HCT116 (cell line): ENCODE data around the gene CENPX. TPM values are rescaled to one million over a fixed set of nuclear protein-coding genes. Genes with fewer than 3 reads are reported as not detected.

Experiments used
- ATAC-seq: fragments of 200-7000 bp; cut with Tn5 transposase; 2 replicates; pipeline ENCODE4 v1.9.1; 2020; ENCODE audit warnings: mild to moderate bottlenecking, moderate library complexity
- BruUV-seq: library from RNA; stranded (reverse); fragments of 400-500 nt; replicated peaks from 2 replicates; lab custom pipeline; 2021; lab: Mats Ljungman, UMichigan
- CTCF ChIA-PET: fragments of 300-600 bp; sonication (Branson Sonifier 250); formaldehyde crosslinking; loops from one replicate; lab custom pipeline; 2021; ENCODE audit warnings: antibody characterized with exemption; lab: Charles Lee
- POLR2A ChIA-PET: fragments of 300-600, 350-600 bp; sonication (Branson Sonifier 250); formaldehyde crosslinking; loops from one replicate; lab custom pipeline; 2021; ENCODE audit warnings: antibody characterized with exemption; lab: Charles Lee
- RAD21 ChIA-PET, 2 experiments: fragments of 300-600 bp; sonication (Branson Sonifier 250); formaldehyde crosslinking; loops; one replicate each; lab custom pipeline; 2023; ENCODE audit warnings: low total read pairs in 2 of 2; ENCODE audit not compliant: uncharacterized antibody in 2 of 2, unreplicated experiment in 2 of 2, low non-redundant PET in 1 of 2; lab: Charles Lee
- DNase-seq: peaks from one replicate; pipeline ENCODE4 v3.0.0-alpha.2; 2010; ENCODE audit warnings: low read depth, low spot score
- H2AFZ ChIP-seq: fragments of 200-600 bp; shearing (Covaris generic), sonication (generic); 2 replicates; pipeline ENCODE4 v1.6.1; 2017; ENCODE audit warnings: low read depth, mixed run types, mixed read lengths, antibody characterized with exemption, low read length; ENCODE audit not compliant: poor library complexity, severe bottlenecking
- H3K27ac ChIP-seq: 2 replicates; pipeline ENCODE4 v1.5.1; 2012; ENCODE audit warnings: low read depth, low read length
- H3K27me3 ChIP-seq: fragments of 200-600 bp; sonication (generic); 2 replicates; pipeline ENCODE4 v1.6.1; 2016; ENCODE audit warnings: mixed run types, low read length, mixed read lengths; ENCODE audit not compliant: insufficient read depth
- H3K36me3 ChIP-seq, 2 experiments: fragments of 200-500 bp in 1 of 2; fragments of 200-600 bp in 1 of 2; sonication (Bioruptor generic) in 1 of 2; sonication (generic) in 1 of 2; 2 replicates each; pipeline versions ENCODE4 v1.5.1 to v1.6.1; 2014 to 2016; ENCODE audit warnings: low read length in 2 of 2, inconsistent platforms in 1 of 2, mixed read lengths in 1 of 2, mixed run types in 1 of 2; ENCODE audit not compliant: insufficient read depth in 2 of 2, control insufficient read depth in 1 of 2
- H3K4me1 ChIP-seq, 2 experiments: fragments of 200-600 bp in 1 of 2; sonication (generic) in 1 of 2; 2 replicates each; pipeline versions ENCODE4 v1.5.1 to v1.6.1; 2012 to 2017; ENCODE audit warnings: low read length in 2 of 2, inconsistent platforms in 1 of 2, mild to moderate bottlenecking in 1 of 2, mixed read lengths in 1 of 2, mixed run types in 1 of 2, moderate library complexity in 1 of 2; ENCODE audit not compliant: insufficient read depth in 2 of 2, control insufficient read depth in 1 of 2
- H3K4me2 ChIP-seq: fragments of 200-600 bp; sonication (generic); 2 replicates; pipeline ENCODE4 v1.6.1; 2017; ENCODE audit warnings: mixed run types, low read length, mixed read lengths
- H3K4me3 ChIP-seq, 2 experiments: fragments of 200-600 bp in 1 of 2; sonication (generic) in 1 of 2; replicated peaks in 1 of 2; 2 replicates each; pipeline ENCODE4 v1.5.1; 2011 to 2016; ENCODE audit warnings: low read length in 2 of 2, control low read depth in 1 of 2, low read depth in 1 of 2, mild to moderate bottlenecking in 1 of 2, mixed read lengths in 1 of 2, mixed run types in 1 of 2
- H3K79me2 ChIP-seq: fragments of 200-600 bp; sonication (generic); 2 replicates; pipeline ENCODE4 v1.6.1; 2017; ENCODE audit warnings: mild to moderate bottlenecking, mixed run types, low read length, moderate library complexity, mixed read lengths; ENCODE audit not compliant: insufficient read depth
- H3K9ac ChIP-seq: fragments of 200-600 bp; sonication (generic); 2 replicates; pipeline ENCODE4 v1.6.1; 2016; ENCODE audit warnings: low read length, mixed read lengths
- H3K9me2 ChIP-seq: fragments of 200-600 bp; sonication (generic), shearing (Covaris generic); 2 replicates; pipeline ENCODE4 v1.6.1; 2017; ENCODE audit warnings: mixed run types, mild to moderate bottlenecking, moderate library complexity; ENCODE audit not compliant: insufficient read depth
- H3K9me3 ChIP-seq, 2 experiments: fragments of 200-500 bp in 1 of 2; fragments of 200-600 bp in 1 of 2; sonication (Bioruptor generic) in 1 of 2; sonication (generic) in 1 of 2; 2 replicates each; pipeline ENCODE4 v1.6.1; 2014 to 2017; ENCODE audit warnings: low read length in 2 of 2, mixed read lengths in 2 of 2, inconsistent platforms in 1 of 2, low read depth in 1 of 2, mild to moderate bottlenecking in 1 of 2, mixed run types in 1 of 2, moderate library complexity in 1 of 2; ENCODE audit not compliant: control insufficient read depth in 1 of 2, insufficient read depth in 1 of 2
- H4K20me1 ChIP-seq: fragments of 200-600 bp; sonication (generic), shearing (Covaris generic); 2 replicates; pipeline ENCODE4 v1.6.1; 2017; ENCODE audit warnings: mixed run types, mild to moderate bottlenecking, moderate library complexity; ENCODE audit not compliant: insufficient read depth
- TCF7L2 ChIP-seq: IDR thresholded peaks from 2 replicates; pipeline ENCODE4 v1.7.0; 2011; ENCODE audit warnings: borderline replicate concordance, inconsistent platforms; ENCODE audit not compliant: insufficient read depth, insufficient read length; ENCODE audit errors: extremely low read depth
- YY1 ChIP-seq: IDR thresholded peaks from 2 replicates; pipeline ENCODE4 v1.6.1; 2011; ENCODE audit warnings: low read length, low read depth, moderate library complexity, mild to moderate bottlenecking; ENCODE audit not compliant: insufficient replicate concordance; ENCODE audit errors: extremely low read depth
- ZNF274 ChIP-seq: fragments of 200-500 bp; sonication (Bioruptor generic); IDR thresholded peaks from 2 replicates; pipeline ENCODE4 v1.6.1; 2014; ENCODE audit warnings: mild to moderate bottlenecking, low read depth, low read length, inconsistent platforms
- intact Hi-C: fragments of 100-400 bp; cut with micrococcal nuclease; formaldehyde crosslinking; loops from 2 replicates; pipeline ENCODE4 v1.10.0; 2022
- total RNA-seq: library from RNA; stranded (reverse); gene quantifications from one replicate; pipeline ENCODE4 v1.2.1, GENCODE V29; 2021; ENCODE audit not compliant: unreplicated experiment
- TF ChIP-seq, protein P1 (sequence below): IDR thresholded peaks from 2 replicates; pipeline ENCODE4 v1.6.1; 2012
- TF ChIP-seq, protein P2 (sequence below): IDR thresholded peaks from 2 replicates; pipeline ENCODE4 v1.6.1; 2012

Gene CENPX
- total RNA-seq, 1 experiment from 2014 or later, result 184 TPM

DNA sequence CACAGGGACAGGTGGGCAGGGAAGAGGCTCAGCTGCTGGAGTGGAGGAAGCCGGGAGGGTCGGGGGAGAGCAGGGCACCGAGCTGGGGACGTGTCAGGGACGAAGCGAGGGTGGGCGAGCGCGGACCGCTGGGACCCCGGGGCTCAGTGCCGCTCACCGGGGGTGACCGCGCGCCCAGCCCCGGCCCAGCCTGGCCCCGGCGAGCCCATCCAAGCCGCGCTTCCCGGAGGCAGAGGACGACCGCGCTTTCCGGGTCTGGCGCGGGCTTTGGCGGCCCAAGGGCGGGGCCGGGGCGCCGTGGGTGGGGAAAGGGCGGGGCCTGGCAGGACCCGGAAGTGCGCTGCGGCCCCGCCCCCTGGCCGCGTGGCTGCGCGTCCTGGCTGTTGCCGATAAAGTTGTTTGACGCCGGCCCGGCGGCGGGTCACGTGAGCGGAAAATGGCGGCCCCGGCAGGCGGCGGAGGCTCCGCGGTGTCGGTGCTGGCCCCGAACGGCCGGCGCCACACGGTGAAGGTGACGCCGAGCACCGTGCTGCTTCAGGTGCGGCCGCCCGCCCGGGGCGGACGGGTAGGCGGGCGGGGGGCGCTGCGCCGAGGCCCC lies 45.4 kb downstream of the CENPX start, which contains the start of gene ASPSCR1 (continued):
- TF ChIP-seq, protein P1, sequence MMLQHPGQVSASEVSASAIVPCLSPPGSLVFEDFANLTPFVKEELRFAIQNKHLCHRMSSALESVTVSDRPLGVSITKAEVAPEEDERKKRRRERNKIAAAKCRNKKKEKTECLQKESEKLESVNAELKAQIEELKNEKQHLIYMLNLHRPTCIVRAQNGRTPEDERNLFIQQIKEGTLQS, result no peak
- TF ChIP-seq TCF7L2, result peak; percentile 62
- TF ChIP-seq ZNF274, result no peak

DNA sequence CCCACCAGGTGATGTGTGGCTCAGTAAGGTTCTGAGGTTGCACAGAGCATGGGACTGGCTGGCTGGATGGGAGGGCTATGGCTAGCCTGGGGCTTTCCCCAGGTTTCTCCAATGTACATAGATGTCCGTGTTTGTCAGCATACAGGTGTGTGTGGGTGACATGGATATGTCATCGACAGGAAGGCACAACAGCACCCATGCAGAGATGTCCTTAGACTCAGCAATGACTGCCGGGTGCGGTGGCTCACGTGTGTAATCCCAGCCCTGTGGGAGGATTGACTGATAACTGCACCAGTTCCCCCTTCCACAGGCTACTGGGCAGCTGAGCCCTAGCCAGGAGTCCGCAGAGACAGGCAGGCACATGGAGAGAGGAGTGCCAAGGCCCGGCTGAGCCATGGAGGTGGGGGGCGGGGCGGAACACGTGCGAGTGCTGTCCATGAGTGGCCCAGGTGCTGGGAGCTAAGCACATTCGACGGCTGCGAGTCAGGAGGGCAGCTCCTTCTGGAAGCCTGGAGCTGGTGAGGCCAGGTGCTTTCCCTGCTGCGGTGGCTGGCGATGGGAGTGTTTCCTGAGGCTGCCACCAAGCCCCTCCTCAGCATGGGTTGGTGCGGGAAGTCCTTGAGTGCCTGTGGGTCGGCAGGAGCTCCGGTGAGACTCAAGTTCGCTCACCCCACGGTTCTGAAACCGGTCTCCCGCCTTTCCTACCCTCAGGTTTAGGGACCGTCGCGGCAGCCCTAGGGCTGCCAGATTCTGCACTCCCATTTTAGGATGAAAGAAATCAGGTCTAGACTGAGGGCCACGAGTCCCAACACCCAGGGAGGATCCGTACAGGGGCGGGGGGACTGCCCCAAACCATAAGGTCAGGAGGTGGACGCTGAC lies 46.1 kb downstream of the CENPX start:
- Histone ChIP-seq H4K20me1 (no peaks in the 10 kb centered on the region), H3K27ac (peak overlapping the region; percentile 94), H3K4me2 (peak overlapping the region; percentile 98), H3K9me3 (no peaks in the 10 kb centered on the region), H2AFZ (no peak overlapping the region), H3K9ac (peak overlapping the region; percentile 95), H3K4me3 (peak overlapping the region; percentile 78 to 92), H3K4me1 (peaks cover 12 to 41% of the 10 kb centered on the region in 2 experiments), H3K79me2 (no peaks in the 10 kb centered on the region; the same call in 1 of the 2 replicates), H3K27me3 (no peaks in the 10 kb centered on the region), H3K36me3 (peaks cover 0 to 9% of the 10 kb centered on the region in 2 experiments; a peak in 2 of 4 replicates), H3K9me2 (no peaks in the 10 kb centered on the region)
- peak; percentile 26 for ATAC-seq
- TF ChIP-seq, protein P2, sequence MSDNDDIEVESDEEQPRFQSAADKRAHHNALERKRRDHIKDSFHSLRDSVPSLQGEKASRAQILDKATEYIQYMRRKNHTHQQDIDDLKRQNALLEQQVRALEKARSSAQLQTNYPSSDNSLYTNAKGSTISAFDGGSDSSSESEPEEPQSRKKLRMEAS, result peak; percentile 93
- TF ChIP-seq YY1, result no peak
- BruUV-seq, result TSS peak; percentile 75
- DNase-seq, result no peak
- ChIA-PET RAD21 (no interaction called here), CTCF (interaction anchor here (1.4 kb wide), 1 partner anchor 17 kb away, joined by 6 read pairs; no protein-coding TSS in a partner anchor), POLR2A (interaction anchor here (0.7 to 1.4 kb wide), 2 partner anchors 9 to 40 kb away, joined by 3 to 10 read pairs; partner anchors contain the start of gene PYCR1)
- intact Hi-C loops, result loop anchor here (2.0 kb wide), 1 partner anchor 26 kb away; no protein-coding TSS in a partner anchor
